ENCODE measurements around the gene OPTC. TPM values are rescaled to one million over a fixed set of nuclear protein-coding genes. Genes with fewer than 3 reads are reported as not detected.

OPTC gene
- total and polyA plus RNA-seq, 9 of the 15 experiments (the other 6 are each of a cell fraction or from before 2014, with no cell fraction given), result not detected

GRCh38 chr1:203495845-203496244 is 1.9 kb downstream of the OPTC start:
- Histone ChIP-seq H3K4me1 (replicated peaks in 1 of 2; ENCODE audit: control insufficient read depth in 2 of 2, insufficient read depth in 2 of 2, low read length in 2 of 2) (no peaks in the 10 kb centered on the region), H3K4me3 (no peak overlapping the region), H3K27ac (ENCODE audit: extremely low read depth, low read depth, low read length) (no peak overlapping the region), H3K79me2 (ENCODE audit: control insufficient read depth, insufficient read depth, low read length) (no peaks in the 10 kb centered on the region), H3K9me1 (ENCODE audit: control insufficient read depth, insufficient read depth, low read length) (no peaks in the 10 kb centered on the region), H2AFZ (ENCODE audit: low read depth, low read length) (no peak overlapping the region), H3K9me3 (replicated peaks; ENCODE audit: control insufficient read depth, insufficient read depth, low read depth, low read length) (no peaks in the 10 kb centered on the region), H3K4me2 (ENCODE audit: insufficient read depth, low read length) (no peak overlapping the region), H3K9ac (ENCODE audit: insufficient read depth in 1 of 2, low read depth in 2 of 2, low read length in 2 of 2) (no peak overlapping the region), H3K27me3 (ENCODE audit: control insufficient read depth in 2 of 2, insufficient read depth in 2 of 2, low read length in 2 of 2) (peaks cover 55 to 77% of the 10 kb centered on the region in 2 experiments), H4K20me1 (replicated peaks; ENCODE audit: control insufficient read depth, insufficient read depth, low read length) (peaks cover 6% of the 10 kb centered on the region; the same call in 1 of the 2 replicates), H3K36me3 (ENCODE audit: control insufficient read depth, insufficient read depth, low read length) (no peaks in the 10 kb centered on the region)
- ChIA-PET CTCF (ENCODE audit: low intra/inter-chr PET ratio) (interaction anchor here (0.8 kb wide), 1 partner anchor 158 kb away, joined by 3 read pairs; no protein-coding TSS in a partner anchor), POLR2A (interaction anchor here (0.6 to 0.9 kb wide), 2 partner anchors 202 to 376 kb away, joined by 3 to 5 read pairs; no protein-coding TSS in a partner anchor)
- DNase-seq (ENCODE audit: extremely low read depth in 1 of 4, low spot score in 3 of 4) (no peak), FAIRE-seq (no peak), ATAC-seq (no peak)
- TF ChIP-seq POLR2AphosphoS5 (IDR thresholded peaks at IDR 0.05; ENCODE audit: control insufficient read depth, insufficient read depth, low read depth, low read length) (no peak), TBP (optimal IDR thresholded peaks at IDR 0.05; ENCODE audit: low read depth, low read length) (peak; percentile 12), POLR3G (IDR thresholded peaks at IDR 0.05; ENCODE audit: extremely low read depth, insufficient read length, insufficient replicate concordance) (no peak), ATF6 (CRISPR knock-in tag; IDR thresholded peaks at IDR 0.05) (no peak), MBD1 (CRISPR knock-in tag; IDR thresholded peaks at IDR 0.05) (no peak), GTF2F1 (IDR thresholded peaks at IDR 0.05; ENCODE audit: low read depth, low read length) (no peak)
- intact Hi-C loops (cut with micrococcal nuclease) (no loop called here), in situ Hi-C loops (cut with MboI) (no loop called here)
- 0% methylated on average over 7 of the region's 7 CpGs for WGBS (ENCODE audit: insufficient coverage, low coverage, missing lambda C conversion rate)
- no TSS peak for BruUV-seq (replicated peaks)

Data from K562 (cell line).